DMS79 treated with DMSO at 0.1 percent for 48 hours (cell line): Measurements from ENCODE around the gene FSTL3.
A peak's percentile ranks its signal among the peaks of the same experiment; 100 is the strongest.
"Not testable (repeated sequence)": the region's sequence is repeated elsewhere in the genome, so short reads cannot be mapped to it uniquely, and the experiment has no call there.

ENCODE experiments used
- DNase-seq: peaks from one replicate; lab custom pipeline; 2025; lab: John Stamatoyannopoulos, UW

FSTL3 gene

DNA sequence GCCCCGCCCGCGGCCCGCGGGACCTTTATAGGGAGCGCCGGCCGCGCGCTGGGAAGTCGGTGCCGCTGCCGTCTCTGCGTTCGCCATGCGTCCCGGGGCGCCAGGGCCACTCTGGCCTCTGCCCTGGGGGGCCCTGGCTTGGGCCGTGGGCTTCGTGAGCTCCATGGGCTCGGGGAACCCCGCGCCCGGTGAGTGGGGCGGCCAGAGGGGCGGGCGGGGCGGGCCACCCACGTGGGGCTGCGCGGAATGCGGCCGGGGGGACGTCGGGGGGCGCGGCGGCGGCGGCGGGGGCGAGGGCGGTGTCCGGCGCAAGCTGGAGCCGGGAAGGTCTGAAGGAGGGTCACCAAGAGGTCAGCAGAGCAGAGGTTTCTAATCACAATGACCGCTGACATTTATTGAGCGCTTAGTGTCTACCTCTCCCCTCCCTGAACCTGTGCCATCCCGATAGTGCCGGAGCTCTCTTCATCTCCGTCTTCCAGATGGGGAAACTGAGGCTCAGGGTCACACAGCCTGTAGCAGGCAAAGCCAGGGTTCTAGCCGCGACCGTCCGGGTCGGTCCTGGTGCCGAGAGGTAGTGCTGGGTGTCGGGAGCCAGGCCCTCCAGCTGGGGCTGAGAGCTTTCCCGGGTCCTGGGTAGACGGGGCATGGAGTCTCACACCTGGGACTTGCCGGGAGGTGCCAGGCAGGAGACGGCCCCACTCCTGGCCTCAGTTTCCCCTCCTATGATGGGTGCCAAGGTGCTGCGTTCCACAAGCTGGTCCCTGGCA is at the start of gene FSTL3:
Gene FSTL3, plus strand, starts transcription at position 54 of the 767 bp plus-strand sequence. Its CDS starts 32 bp downstream, at position 86.
- DNase-seq = no peak

DNA sequence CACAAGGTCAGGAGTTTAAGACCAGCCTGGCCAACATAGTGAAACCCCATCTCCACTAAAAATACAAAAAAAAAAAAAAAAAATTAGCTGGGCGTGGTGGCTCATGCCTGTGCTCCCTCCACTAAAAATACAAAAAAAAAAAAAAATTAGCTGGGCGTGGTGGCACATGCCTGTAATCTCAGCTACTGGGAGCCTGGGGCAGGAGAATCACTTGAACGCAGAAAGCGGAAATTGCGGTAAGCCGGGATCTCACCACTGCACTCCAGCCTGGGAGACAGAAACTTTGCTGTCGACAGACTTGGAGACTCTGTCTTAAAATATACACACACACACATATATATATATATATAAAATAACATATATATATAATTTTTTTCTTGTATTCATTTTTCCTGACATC is 49.6 kb upstream of the FSTL3 start:
- DNase-seq = not testable (repeated sequence)

DNA sequence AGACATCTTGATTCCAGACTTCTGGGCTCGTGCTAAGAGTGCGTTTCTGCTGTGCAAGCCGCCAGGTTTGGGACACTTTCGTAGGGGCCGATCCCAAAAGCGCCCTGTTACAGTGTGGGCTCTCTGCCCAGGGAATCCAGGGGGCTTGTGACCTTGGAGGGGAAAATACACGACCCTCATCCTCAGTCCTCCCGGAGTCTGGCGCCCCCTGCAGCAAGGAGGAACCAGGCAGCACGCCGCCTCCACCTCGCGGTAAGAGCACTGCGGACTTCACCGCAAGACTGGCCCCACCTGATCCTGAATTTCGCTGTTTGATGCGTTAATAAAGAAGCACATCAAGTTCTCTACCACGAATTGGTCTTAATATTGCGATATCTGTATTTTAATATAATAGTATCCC is 48.0 kb upstream of the FSTL3 start:
- DNase-seq = no peak

DNA sequence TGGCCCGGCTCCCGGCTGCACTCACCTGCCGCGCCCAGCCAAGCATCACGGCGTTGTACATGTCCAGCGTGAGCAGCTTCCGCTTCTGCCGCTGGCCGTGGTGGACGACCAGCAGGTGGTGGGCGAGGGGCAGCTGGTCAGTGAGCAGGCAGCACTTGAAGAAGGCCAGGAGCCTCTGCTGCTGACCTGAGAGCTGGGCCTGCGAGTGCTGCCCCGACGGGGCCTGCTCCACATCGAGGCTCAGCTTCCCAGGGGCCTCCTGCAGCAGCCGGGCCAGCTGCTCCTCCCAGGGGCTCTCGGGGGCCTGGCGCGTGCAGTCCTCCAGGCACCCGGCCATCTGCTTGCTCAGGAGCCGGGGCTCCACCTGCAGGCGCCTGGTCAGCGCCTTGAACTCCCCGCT is 46.7 kb upstream of the FSTL3 start:
- not testable (repeated sequence) for DNase-seq

DNA sequence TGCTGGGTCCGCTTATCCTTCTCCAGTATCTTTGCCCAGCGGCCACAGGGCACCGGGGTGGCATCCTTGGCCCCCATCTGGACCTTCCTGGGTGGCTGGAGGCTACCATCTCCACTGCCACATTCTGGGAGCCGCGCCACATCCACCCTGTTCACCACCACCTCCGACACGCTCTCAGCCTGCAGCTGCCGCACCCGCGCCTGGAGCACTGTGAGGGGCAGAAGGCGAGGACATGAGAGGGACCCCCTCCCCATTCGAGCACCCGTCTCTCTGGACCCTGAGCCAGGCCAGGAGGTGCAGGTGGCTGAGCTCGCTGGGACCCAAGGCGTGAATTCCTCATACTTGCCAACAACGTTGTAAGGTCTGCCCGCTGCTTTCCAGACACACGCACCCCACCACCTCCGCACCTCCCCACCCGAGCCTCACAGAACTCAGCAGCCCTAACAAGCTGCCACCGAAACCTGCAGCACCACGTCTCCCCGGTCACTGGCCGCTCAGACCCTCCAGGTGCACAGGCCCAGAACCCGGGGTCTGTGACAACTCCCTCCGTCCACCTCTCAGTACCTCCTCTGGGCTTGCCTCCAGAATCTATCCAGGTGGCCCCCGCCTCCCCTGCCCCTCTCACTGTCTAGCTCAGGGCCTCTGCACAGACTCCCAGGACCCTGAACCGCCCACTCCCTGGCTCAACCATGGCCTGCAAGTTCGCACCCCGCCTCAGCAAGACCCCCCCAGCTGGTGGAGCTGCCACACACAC is 46.1 kb upstream of the FSTL3 start:
- DNase-seq = no peak

DNA sequence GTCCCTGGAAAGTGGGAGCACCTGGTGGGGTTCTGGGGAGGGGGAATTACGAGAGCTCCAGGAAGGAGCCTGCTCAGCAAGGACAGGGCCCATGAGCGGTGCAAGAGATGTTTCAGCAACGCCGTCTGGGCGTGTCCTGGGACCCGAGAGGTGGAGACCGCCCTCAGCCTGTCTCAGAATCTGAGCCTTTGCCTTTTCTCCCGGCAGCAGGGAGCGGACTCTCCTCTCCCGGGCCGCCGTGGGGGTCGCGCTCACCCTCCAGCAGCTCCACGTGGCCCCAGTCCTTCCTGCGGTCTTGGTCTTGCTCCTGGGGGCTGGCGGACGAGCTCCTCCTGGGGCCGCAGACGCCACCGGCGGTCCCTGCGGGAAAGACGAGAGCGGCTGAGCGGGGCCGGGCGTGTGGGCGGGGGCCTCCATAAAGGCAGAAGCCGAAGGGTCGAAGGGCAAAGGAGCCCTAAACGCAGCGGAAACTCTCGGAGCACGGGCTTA is 43.6 kb upstream of the FSTL3 start:
- DNase-seq = no peak

DNA sequence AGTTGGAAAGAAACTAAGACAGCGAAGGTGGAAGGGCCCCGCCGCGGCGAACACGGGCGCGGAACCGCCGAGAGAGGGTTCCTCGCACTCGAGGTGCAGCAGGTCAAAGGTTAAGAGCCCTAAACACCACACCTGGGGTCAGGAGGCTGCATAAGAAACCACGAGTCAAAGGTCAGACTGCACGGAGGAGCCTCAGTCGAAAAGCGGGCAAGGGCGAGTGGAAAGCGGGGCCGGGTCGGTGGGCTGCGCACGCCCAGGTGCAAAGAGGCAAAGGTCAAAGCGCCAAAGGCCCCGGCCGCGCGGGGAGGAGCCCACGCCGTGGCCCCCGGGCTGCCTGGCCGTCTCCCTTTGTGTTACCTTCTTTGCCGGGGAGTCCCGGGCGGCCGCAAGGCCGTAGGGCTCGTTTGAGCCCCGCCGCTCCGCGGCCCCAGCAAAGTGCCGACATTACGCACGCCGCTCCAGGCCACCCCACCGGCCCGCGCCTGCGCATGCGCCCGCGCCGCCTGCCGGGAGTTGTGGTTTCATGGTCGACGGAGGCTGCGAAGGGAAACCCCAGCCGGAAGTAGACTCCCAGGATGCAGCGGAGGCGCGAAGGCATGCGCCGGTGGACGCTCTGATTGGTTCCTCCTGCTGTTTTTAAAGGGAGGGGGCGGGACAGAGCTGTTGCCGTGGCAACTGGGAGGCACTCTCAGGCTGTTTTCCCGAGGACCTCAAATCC is 43.0 kb upstream of the FSTL3 start, which contains the start of gene POLRMT:
Gene POLRMT, minus strand, starts transcription at position 470 of the 718 bp plus-strand sequence. Its CDS starts 25 bp downstream, at position 445.
- DNase-seq = peak; percentile 94

DNA sequence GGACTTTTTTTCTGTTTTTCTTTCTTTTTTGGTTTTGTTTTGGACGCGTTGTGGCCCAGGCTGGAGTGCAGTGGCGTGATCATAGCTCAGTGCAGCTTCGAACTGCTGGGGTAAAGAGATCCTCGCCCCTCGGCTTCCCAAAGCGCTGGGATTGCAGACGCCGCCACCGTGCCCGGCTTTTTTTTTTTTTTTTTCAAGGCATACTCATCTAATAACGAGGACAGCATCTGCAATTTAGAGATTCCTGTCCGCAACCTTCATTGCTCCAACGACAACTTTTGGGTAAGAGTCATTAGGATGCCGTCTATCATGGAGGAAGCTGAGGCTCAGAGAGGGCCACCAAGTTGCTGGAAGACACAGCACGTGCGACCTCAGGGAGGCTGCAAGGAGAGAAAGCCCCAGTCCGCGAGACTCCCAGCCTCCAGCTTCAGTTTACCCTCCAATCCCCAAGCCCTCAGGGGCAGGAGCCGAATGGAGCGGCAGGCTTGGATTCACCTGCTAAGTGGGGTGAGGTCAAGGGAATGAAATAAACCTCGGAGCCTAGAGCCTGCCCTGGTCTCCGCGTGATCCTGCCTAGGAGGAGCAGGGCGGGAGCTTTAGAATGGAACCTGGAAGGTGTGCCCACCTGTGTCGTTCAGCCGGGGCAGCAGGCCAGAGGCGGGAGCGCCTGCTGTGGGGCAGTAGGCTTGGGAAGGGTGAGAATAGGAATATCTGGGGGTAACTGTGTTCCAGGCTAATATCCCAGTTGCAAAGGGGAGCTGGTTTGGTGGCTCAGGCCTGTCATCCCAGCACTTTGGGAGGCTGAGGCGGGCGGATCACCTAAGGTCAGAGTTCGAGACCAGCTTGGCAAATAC is 42.2 kb upstream of the FSTL3 start:
- DNase-seq = no peak

DNA sequence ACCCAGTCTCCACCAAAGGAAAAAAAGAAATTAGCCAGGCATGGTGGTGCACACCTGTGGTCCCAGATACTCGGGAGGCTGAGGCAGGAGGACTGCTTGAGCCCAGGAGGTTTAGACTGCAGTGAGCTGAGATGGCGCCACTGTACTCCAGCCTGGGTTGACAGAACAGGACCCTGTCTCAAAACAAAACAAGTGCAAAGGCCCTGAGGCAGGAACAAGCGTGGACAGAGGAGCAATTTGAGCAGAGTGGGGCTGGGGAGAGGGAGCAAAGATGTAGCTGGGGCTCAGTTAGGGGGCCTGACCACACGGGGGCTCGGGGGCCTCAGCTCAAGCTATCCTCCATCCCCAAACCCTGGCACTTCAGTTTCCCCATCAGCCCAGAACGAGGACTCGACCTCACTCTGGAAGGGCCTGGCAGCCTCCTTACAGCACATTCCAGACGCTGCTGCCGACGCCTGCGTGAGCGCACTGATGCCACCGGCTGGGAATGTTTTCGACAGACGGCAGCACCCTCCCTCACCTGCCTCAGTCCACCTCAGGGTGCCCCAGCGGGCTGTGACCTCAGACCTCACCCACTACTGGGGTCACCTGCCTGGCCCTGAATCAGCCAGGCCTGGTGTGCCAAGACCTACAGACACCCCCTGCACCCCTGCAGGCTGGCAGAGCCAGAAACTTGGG is 41.1 kb upstream of the FSTL3 start:
- DNase-seq = no peak

DNA sequence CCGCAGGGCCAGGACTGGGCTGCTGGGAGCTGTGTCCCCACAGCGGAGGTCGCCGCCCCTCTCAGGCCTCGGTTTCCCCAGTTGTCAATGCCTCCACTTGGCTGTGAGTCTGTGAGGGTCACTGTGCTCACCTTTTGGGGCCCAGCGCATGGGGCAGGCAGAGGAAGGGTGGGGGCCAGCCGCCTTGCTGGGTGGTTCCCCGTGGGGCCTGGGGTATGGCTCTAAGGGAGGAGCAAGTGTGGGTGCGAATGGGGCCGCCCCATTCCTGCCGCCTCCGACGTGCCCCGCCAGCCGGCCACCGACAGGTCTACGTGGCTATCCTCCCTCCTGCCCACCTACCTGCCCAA is 37.3 kb upstream of the FSTL3 start:
- DNase-seq = no peak

DNA sequence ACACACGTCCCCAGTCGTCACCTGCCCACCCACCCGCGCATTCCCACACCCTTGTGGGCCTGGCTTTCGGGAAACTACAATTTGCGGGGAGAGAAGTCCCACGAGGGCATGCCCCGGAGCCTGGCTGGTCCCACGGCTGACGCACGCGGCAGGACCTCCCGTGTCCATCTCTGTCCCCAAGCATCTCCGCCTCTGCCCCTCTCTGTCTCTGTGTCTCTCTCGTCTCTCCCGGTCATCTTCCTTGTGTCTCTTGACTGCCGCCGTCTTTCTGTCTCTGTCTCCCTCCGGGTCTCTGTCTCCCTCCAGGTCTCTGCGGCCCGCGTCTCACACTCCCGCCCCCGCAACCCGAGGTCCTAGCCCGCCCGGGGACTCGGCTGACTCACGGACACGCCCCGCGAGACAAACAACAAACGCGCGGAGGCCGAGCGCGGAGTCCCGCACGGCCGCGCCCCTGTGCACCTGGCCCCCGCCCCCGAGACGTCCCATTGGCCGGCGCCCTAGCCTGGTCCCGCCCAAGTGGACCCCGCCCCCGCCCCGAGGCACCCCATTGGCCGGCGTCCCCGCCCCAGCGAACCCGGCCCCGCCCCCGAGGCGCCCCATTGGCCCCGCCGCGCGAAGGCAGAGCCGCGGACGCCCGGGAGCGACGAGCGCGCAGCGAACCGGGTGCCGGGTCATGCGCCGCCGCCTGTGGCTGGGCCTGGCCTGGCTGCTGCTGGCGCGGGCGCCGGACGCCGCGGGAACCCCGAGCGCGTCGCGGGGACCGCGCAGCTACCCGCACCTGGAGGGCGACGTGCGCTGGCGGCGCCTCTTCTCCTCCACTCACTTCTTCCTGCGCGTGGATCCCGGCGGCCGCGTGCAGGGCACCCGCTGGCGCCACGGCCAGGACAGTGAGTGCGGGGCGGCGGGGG is 36.7 kb upstream of the FSTL3 start, which contains the start of gene FGF22:
Gene FGF22, plus strand, starts transcription at position 627 of the 908 bp plus-strand sequence. Its CDS starts 47 bp downstream, at position 674.
- peak; percentile 25 for DNase-seq

DNA sequence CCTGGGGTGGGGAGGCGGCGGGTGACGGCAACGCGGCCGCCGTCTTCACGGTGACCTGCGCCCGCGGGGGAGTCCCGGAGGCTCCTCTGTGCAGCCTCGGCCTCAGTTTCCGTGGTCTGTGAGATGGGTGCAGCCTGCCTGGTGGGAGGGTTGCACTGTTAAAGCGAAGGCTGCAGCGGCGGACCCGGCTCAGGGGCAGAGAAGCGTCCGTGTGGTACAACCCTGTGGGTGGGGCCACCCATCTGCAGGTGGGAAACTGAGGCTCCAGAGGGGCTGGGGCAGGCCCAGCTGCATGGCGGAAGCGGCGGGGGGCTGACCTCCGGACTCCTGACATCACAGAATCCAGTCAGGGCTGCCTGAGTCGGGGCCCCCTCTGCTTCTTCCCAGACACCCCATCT is 36.0 kb upstream of the FSTL3 start:
- DNase-seq = no peak

DNA sequence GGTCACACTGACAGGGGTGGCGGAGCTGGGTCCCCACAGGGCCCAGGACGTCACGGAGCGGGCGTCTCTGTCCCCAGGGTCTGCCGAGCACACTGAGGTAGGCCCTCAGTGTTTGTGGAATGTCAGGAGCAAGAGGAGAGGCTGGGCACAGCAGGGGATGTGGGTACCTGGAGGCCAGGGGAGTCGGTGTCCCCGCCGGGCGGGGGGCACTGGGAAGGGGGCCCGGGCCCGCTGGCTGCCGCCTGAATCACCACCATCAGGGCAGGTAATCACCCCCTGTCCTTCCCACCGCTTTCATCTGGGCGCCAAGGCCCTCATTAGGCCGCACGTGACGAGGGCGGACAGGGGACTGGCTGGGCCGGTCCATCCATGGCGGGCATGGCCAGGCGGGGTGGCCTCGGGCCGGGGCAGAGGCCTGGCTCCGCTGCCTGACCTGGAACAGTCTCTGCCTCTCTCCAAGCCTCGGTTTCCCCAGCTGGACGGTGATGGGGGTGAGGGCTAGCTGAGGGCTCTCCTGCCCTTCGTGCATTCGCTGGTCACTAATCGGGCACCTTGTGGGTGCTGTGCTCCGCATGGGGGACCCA is 35.5 kb upstream of the FSTL3 start:
- DNase-seq = no peak

DNA sequence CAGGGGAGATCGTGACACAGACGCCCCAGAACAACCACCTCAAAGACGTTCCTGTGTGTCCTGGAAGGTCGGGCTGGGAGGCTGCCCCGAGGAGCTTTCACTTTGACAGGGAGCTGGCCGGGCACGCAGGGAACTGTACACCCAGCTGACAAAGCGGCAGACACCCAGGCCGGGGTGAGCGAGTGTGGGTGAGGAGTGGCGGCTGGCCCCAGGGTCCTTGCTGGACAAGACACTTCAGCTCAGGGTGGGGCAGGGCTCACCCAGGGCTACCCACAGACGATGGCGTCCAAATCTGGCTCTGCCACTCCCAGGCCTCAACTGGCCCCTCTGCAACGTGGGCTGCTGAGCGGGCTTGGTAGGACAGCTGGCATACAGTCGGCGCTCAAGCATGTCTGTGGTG is 34.5 kb upstream of the FSTL3 start:
- no peak for DNase-seq

DNA sequence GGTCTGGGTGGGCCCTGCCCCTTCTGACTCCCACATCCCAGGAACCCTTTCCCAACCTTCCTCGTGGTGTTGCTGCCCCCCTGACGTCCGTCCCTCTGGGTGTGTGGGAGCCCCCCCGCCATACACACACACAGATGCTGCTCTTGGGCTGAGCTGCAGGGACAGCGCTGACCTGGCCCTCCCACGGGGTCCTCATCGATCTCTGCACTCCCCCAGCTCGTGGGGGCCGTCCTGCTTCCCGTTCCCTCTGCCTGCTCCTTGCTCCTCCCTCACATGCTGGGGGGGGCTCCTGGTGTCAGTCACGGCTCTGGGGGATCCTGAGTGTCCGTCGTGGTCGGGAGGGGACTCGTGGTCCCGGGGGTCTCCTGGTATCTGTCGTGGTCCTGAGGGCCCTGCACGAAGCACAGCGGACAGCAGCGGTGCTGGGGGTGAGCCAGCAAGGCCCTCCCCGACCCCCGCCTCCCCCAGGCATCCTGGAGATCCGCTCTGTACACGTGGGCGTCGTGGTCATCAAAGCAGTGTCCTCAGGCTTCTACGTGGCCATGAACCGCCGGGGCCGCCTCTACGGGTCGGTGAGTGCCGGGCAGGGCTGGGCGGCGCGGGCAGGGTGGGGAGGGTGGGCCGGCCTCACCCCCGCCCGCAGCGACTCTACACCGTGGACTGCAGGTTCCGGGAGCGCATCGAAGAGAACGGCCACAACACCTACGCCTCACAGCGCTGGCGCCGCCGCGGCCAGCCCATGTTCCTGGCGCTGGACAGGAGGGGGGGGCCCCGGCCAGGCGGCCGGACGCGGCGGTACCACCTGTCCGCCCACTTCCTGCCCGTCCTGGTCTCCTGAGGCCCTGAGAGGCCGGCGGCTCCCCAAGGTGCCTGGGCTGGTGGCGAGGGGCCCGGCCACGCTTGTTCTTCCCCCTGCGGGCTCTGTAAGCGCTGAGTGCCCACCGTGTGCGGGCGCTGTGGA is 33.1 kb upstream of the FSTL3 start:
- DNase-seq = no peak

DNA sequence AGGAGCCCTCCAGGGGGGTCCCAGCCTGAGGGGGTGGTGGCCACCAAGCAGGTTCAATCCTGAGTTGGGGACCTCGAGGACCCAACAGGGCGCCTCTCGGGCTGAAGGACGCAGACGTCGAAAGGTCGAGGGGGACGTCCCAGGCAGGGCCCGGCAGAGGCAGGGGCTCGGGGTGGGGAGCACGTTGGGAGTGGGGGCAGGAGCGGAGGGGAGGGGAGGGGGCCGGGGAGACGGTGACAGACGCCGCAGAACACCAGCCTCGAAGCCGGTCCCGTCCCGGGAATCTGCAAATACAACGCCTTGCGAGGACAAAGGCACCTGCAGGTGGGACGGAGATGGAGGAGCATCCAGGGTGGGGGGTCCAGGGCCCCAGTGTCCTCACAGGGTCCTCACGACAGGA is 32.5 kb upstream of the FSTL3 start:
- DNase-seq = no peak

DNA sequence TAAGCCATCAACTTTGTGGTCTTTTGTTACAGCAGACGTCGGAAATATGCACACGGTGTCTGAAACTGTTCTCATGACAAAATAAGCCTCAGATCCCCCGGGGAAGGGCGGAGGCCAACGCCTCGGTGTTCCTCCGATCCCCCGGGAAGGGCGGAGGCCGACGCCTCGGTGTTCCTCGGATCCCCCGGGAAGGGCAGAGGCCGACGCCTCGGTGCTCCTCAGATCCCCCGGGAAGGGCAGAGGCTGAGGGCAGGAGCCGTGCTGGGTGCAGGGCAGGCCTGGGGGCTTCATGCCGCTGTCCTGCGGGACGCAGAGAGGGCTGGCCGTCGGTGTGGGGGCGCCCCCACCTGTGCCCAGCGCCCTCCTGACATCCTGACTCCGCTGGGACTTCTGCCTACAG is 31.8 kb upstream of the FSTL3 start:
- DNase-seq = no peak

DNA sequence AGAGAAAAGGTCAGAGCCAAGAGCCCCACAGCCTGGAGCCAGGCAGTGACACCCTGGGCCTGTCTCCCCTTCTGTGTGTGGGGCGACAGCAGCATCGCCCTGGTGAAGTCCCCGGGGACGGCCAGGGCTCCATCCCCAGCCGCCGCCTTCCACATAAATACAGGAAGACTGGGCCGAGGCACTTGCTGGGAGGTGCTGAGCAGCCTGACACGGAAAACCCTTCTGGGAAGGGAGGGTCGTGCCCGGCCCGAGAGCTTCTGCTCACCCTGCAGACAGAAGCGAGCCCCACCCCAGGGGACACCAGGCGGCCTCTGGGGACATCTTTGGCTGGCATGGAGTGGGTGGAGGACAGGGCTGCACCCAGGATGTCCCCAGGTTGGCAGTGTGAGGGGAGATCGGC is 31.4 kb upstream of the FSTL3 start:
- no peak for DNase-seq
